ENCODE data around the gene DOCK3. TPM values are rescaled to one million over a fixed set of nuclear protein-coding genes. Genes with fewer than 3 reads are reported as not detected.

The DOCK3 gene
- total and polyA plus RNA-seq, 2 donors (not counting 3 experiments of a cell fraction or from before 2014, with no cell fraction given), result 0.08 to 0.13 TPM

- BruUV-seq (replicated peaks), result TSS peak; percentile 81
- Histone ChIP-seq H2AFZ (ENCODE audit: low read depth, low read length) (peak overlapping the region; percentile 50), H3K27ac (ENCODE audit: insufficient read depth, low read depth, low read length) (peak overlapping the region; percentile 95), H4K20me1 (replicated peaks; ENCODE audit: control insufficient read depth, extremely low read depth, insufficient read depth, low read length) (no peaks in the 10 kb centered on the region), H3K9me1 (replicated peaks; ENCODE audit: control insufficient read depth, extremely low read depth, insufficient read depth, low read length) (no peaks in the 10 kb centered on the region), H3K4me3 (replicated peaks in 1 of 3; ENCODE audit: insufficient read depth in 1 of 3, low read depth in 1 of 3, low read length in 3 of 3) (peak overlapping the region; percentile 64 to 88 (median 87)), H3K4me2 (ENCODE audit: insufficient read depth, low read length) (peak overlapping the region; percentile 87), H3K27me3 (ENCODE audit: control insufficient read depth in 2 of 2, insufficient read depth in 2 of 2, low read length in 2 of 2) (no peaks in the 10 kb centered on the region), H3K9me3 (replicated peaks; ENCODE audit: control insufficient read depth, insufficient read depth, low read length) (no peaks in the 10 kb centered on the region), H3K9ac (replicated peaks; ENCODE audit: extremely low read depth, insufficient read depth, low read length) (peak overlapping the region; percentile 99), H3K79me2 (ENCODE audit: control insufficient read depth, insufficient read depth, low read length) (peaks cover 42% of the 10 kb centered on the region), H3K36me3 (ENCODE audit: control insufficient read depth in 2 of 2, extremely low read depth in 1 of 2, insufficient read depth in 2 of 2, low read length in 2 of 2) (peaks cover 6 to 14% of the 10 kb centered on the region in 2 experiments), H3K4me1 (ENCODE audit: control insufficient read depth, extremely low read depth, insufficient read depth, low read length) (peaks cover 26% of the 10 kb centered on the region)
- peak; percentile 82 for FAIRE-seq
- CTCF ChIA-PET, result interaction anchor here (1.0 to 2.7 kb wide), 5 partner anchors 12 to 768 kb away, joined by 3 to 14 read pairs (median 4); no protein-coding TSS in a partner anchor
- no peak for TF ChIP-seq POLR2A (IDR thresholded peaks at IDR 0.05; ENCODE audit: low read depth, low read length)
- no peak for TF ChIP-seq FOS (IDR thresholded peaks at IDR 0.05; ENCODE audit: borderline replicate concordance, insufficient read depth, low read length)
- TF ChIP-seq MYC (IDR thresholded peaks at IDR 0.05; ENCODE audit: low read depth, low read length), result no peak
- TF ChIP-seq CTCF (IDR thresholded peaks at IDR 0.05; ENCODE audit: extremely low read depth in 1 of 2, insufficient read depth in 1 of 2, low read depth in 1 of 2, low read length in 2 of 2), result no peak
- TF ChIP-seq JUN (IDR thresholded peaks at IDR 0.05; ENCODE audit: borderline replicate concordance, insufficient read depth, insufficient read length, low read depth), result no peak
- no peak for TF ChIP-seq MAX (IDR thresholded peaks at IDR 0.05; ENCODE audit: insufficient read depth, insufficient read length)
- TF ChIP-seq GATA2 (IDR thresholded peaks at IDR 0.05; ENCODE audit: insufficient read depth, insufficient read length, low read depth, low read length), result no peak
- no peak for TF ChIP-seq EZH2 (IDR thresholded peaks at IDR 0.05; ENCODE audit: borderline replicate concordance, low read depth, low read length, severe bottlenecking)
- no peak for TF ChIP-seq POLR2AphosphoS5 (IDR thresholded peaks at IDR 0.05; ENCODE audit: insufficient read depth, low read depth, low read length)
- dilution Hi-C loops (cut with MboI; ENCODE audit: extremely low pct_ligation_motif_present, low sequenced_read_pairs), result no loop called here
- intact Hi-C loops (cut with micrococcal nuclease), result loop anchor here (1.0 to 10.0 kb wide), 3 partner anchors 561 to 815 kb away; partner anchors contain the start of genes DOCK3, HEMK1, PARP3 and RRP9
- DNase-seq (ENCODE audit: low read depth, low spot score), result peak; percentile 46
- POLR2A ChIA-PET, result interaction anchor here (1.3 kb wide), 1 partner anchor 44 kb away, joined by 7 read pairs; no protein-coding TSS in a partner anchor
Observed at GRCh38 chr3:51384055-51384725, 709.5 kb downstream of the DOCK3 start.

Measured in endothelial cell of umbilical vein (primary cell).